Fibroblast of skin of right quadriceps (primary cell): ENCODE results near the gene POC1A.

ENCODE experiments used
- DNase-seq: peaks from one replicate; pipeline ENCODE4 v3.0.0-alpha.2; 2013

Gene POC1A

DNA sequence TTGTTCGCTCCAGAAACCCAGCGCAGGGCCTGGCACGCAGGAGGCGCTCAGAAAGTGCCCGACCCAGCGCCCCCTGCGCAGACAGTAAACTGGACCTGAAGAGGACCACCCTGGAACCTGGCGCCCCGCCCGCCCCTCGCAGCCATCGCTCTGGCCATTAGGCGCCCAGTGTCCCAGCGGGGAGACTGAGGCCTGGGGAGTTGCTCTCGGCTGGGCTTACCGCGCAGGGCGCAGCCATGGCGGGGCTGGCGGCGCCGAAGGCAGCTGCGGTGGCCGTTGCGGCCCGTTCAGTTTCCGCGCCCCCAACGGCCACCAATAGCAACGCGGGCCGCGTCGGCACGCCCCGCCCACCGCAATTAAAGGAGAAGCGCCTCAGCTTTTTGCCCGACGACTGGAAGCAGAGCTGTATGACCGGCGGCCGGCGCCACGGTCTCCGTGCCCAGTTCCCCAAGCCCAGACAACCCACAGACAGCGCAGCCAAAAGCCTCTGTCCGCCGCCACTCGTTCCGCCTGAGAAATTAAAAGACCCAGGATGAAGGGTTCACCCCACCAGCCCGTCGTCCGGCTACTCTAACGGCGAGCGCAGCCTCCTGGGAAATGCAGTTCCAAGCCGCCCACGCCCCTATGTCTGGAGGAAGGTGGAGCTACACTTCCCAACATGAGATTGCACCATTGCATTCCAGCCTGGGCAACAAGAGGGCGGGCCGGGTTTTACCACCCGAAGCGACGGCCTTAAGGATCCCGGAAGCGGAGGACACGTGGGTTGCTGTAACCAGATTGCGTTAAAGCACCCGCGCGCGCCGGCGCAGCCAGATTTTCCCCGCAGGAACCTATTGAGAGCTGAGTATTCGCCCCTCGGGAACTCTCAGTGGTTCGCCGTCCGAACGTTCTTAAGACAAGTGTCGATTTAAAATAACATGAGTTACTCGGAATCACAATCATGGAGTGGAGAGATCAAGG lies at the start of gene POC1A:
POC1A (minus strand) TSS at position 289 of the 960 bp plus-strand sequence; CDS start at position 238, 51 bp downstream.
- peak; percentile 98 for DNase-seq

DNA sequence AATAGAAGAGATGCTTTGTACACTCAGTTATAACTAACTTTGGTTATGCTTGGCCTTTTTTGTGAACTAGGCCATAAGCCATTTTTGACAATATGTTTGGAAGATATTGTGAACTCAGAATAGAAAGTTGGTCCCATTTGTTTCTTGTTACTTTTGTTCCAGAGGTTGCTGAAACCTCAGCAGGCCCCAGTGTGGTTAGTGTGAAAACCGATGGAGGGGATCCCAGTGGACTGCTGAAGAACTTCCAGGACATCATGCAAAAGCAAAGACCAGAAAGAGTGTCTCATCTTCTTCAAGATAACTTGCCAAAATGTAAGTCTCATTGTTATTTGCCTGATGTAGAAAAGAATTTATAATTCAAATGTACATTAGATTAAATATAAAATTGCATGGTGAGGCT lies 49.5 kb upstream of the POC1A start:
- DNase-seq, result no peak

DNA sequence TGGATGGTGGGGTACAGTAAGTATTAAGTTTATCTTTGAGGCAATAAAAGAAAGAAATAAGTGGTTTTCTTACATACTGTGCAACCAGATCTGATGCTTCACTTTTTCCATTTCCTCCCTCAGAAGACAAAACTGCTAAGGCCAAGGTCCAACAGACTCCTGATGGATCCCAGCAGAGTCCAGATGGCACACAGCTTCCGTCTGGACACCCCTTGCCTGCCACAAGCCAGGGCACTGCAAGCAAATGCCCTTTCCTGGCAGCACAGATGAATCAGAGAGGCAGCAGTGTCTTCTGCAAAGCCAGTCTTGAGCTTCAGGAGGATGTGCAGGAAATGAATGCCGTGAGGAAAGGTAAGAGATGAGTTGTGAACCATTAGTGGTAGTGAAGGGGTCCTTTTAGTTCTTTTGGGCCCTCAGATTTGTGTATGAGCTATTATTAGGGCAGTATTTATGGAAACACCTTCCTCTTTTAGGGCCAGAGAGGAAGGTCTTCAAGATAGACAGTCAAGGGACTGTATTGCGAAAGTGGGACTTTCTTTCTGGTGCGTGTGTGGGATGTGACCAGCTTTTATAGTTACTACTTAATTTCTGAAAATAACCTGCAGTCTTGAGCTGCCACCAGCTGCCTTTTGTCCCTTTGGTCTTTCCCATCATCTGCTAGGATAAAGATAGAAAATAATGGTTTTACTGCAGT lies 48.3 kb upstream of the POC1A start:
- DNase-seq, result no peak

DNA sequence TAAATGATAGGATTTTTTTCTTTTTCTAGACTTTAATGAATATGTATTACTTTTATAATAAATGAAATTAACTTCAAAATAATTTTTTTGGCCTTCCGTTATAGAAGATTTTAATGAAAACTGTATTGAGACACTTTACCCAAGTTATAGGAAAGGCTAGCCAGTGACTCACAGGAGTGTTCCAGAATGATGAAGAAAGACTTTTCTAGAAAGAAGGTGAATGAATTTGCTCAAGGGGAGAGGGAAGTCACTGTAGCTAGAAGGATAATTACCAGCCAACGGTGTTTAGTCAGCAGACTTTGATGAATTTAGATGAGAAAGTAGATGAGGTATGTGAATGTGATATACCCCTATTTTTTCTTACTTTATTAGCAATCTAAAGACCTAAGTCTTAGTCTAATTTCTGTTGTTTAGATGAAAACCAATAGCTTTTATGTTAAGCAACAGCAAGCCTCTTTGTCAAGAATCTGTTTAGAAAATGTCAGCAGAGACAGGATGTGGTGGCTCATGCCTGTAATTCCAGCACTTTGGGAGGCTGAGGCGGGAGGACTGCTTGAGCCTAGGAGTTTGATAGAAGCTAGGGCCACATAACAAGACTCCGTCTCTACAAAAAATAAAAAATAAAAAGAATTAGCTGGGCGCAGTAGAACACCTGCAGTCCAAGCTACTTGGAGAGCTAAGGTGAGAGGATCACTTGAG lies 46.9 kb upstream of the POC1A start:
- no peak for DNase-seq

DNA sequence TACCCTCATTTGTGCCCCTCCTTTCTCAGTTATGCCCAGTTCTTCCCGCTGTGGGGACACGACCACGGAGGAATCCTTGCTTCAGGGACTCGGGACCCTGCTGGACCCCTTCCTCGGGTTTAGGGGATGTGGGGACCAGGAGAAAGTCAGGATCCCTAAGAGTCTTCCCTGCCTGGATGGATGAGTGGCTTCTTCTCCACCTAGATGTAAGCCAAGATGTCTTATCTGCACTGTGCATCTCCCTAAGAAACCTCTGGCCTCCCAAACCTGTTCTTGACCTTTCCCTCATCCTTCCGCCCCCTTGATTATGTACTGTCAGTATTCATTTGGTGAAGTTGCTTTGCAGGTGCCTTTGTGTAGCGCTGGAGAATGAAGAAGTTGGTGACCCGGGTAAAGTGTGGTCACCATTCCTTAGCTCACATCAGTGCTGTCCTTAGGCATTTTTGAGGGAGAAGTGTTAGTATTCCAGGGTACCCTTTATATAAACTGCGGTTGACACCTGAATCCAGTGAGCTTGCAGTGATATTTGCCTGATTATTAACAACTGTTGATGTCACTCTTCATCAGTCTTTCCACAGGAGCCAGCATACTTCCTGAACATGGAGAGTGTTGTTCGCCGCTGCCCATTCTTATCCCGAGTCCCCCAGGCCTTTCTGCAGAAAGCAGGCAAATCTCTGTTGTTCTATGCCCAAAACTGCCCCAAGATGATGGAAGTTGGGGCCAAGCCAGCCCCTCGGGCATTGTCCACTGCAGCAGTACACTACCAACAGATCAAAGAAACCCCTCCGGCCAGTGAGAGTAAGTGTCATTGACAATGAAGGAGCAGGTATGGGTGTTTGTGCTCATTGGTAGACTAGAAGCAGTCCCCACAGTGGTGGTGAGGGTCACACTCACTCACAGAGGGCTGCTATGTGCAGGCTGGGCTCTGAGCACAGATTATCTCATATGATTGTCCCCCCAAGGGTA lies 44.7 kb upstream of the POC1A start:
- DNase-seq, result no peak

DNA sequence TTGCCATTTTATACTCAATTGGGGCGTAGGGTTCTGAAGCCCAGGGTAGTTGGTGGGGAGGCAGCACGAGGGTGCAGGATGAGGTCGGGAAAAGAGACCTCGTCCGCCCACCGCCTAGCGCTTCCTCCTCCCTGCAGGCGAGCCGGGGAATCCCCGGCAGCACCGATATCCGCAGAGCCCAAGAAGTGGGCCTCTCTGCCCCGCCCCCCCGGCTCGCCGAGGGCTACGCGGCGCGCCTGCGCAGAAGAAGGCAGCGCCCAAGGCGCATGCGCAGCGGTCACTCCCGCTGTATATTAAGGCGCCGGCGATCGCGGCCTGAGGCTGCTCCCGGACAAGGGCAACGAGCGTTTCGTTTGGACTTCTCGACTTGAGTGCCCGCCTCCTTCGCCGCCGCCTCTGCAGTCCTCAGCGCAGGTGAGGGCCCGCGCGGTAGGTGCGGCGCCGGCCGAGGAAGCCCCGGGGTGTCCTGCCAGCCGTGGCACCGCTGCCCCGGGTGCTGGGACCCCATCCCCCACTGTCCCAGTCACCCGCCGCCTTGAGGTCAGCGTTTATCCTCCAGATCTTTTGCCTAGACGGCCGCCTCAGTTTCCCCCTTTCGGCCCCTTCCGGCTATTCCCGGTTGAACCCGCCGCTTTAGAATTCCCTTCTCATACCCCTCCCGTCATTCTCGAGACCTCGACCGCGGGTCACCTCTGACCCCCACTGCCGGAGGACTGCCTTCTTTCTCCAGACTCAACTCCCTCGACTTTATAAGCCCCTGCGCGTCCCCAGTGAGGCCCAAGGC lies 43.8 kb upstream of the POC1A start, which contains the start of gene ALAS1:
ALAS1 (plus strand) TSS at position 319 of the 784 bp plus-strand sequence. CDS start 1,082 bp downstream, outside the sequence.
- peak; percentile 87 for DNase-seq

DNA sequence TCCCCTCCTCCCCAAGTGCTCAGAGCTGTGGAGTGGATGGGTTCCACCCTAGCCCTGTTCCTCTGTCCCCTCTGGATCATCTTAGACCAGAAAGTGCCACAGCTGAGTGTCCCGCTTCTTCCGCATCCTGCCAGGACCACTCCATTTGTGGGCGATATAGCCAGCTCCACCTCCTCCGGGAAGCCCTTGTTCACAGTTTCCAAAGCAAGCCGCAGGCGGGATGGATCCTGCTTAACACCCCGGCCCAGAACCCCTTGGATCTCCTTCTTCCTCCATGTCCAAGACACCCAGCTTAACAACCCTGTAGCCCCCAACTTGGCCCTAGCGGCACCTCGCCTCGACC lies 43.2 kb upstream of the POC1A start:
- DNase-seq, result no peak

DNA sequence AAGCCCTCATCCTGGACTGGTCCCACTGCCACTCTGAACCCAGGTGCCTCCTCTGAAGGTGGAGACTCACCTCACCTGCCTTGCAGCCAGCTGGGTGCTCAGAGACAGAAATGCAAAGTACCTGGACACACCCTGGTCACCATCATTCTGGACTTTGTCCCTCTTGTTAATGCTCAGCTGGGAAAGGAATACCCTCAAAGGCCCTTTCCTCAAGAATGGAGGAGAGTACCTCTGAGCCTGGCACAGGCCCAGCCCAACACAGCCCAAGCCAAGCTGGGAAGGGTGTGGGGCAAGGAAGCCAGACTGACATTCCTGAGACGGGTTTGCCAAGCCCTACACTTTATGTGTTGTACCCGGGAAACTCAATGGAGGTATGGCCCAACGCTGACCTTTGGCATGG lies 42.8 kb upstream of the POC1A start:
- no peak for DNase-seq

DNA sequence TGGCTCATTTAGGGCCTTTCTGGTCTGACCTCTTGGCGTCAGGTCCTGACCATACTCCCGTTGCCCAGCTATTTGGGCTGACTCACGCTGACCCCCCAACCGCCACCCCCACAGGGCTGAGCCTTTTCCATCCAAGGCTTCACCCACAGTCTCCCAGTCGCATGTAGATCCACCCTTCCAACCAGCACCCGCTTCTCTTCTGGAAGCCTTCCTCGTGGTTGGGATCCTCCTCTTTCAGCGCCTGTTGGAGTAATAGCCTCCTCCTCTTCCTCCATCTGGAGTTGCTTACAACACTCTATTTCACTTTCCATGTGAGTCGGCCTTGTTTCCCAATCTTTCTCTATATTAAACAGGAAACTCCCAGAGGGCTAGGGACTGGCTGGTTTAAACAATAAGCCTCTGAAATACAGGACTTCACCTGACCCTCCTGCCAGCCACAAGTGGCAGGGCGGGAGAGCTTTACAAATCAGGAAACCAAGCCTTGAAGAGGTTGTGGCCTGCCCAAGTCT lies 41.7 kb upstream of the POC1A start:
- DNase-seq, result peak; percentile 30

DNA sequence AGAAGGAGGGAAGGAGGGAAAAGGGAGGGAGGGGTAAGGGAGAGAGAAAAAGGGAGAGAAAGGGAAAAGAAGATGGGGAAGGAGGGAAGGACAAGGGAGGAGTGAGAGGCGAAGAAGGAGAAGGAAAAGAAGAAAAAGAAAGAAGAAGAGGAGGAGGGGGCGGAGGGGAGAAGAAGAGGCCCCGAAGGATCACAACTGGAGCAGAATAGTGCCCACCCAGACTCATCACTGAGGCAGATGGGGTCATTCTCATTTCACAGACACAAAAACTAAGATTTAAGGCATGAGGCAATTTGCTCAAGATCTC lies 41.0 kb upstream of the POC1A start:
- DNase-seq, result no peak

DNA sequence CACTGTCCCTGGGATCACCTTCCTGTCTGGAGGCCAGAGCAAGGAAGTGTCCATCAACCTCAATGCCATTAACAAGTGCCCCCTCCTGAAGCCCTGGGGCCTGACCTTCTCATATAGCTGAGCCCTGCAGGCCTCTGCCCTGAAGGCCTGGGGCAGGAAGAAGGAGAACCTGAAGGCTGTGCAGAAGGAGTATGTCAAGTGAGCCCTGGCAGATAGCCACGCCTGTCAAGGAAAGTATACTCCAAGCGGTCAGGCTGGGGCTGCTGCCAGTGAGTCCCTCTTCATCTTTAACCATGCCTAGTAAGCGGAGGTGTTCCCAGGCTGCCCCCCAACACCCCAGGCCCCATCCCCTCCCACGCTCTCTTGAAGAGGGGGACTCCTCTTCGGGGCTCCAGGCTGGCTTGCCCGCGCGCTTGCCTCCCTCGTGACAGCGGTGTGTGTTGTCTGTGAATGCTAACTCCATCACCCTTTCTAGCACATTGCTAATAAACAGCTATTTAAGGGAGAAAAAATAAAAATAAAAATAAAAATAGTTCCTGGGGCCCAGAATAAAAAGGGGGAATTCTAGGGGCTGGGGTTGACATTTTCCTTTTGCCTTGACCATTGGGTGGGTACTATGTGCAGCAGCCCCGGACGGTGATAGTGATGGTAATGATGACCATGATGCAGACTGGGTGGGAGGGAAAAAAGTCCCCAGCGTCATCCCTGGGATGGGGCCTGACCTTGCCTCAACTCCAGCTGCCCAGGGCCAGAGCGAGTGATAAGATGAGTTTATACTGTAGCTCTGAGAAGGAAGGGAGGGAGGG lies 40.5 kb upstream of the POC1A start:
- no peak for DNase-seq

DNA sequence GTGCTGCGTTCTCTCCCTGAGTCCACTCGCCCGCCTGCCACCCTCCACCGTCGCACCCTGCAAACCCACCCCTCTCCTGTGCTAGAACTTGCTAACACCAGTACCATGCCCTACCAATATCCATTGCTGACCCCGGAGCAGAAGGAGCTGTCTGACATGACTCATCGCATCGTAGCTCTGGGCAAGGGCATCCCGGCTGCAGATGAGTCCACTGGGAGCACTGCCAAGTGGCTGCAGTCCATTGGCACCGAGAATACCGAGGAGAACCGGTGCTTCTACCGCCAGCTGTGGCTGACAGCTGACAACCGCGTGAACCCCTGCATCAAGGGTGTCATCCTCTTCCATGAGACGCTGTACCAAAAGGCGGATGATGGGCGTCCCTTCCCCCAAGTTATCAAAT lies 38.8 kb upstream of the POC1A start:
- DNase-seq, result no peak

DNA sequence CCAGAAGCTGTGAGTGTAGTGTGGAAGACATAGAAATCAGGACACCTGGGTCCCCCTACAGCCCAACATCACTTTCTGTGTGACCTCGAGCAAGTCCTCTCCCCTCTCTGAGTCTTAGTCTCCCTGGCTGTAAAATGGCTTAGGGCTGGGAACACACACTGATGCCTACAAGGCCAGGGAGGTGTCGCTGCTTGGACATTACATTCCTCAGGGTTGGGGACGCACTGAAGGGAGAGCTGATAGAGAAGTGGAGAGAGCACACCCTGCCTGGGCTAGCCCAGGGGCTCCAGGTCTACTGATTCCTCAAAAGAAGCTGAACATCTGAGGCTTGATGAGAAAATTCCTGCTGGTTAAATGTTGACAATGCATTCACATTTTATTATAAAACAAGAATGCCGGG lies 37.4 kb upstream of the POC1A start:
- no peak for DNase-seq

DNA sequence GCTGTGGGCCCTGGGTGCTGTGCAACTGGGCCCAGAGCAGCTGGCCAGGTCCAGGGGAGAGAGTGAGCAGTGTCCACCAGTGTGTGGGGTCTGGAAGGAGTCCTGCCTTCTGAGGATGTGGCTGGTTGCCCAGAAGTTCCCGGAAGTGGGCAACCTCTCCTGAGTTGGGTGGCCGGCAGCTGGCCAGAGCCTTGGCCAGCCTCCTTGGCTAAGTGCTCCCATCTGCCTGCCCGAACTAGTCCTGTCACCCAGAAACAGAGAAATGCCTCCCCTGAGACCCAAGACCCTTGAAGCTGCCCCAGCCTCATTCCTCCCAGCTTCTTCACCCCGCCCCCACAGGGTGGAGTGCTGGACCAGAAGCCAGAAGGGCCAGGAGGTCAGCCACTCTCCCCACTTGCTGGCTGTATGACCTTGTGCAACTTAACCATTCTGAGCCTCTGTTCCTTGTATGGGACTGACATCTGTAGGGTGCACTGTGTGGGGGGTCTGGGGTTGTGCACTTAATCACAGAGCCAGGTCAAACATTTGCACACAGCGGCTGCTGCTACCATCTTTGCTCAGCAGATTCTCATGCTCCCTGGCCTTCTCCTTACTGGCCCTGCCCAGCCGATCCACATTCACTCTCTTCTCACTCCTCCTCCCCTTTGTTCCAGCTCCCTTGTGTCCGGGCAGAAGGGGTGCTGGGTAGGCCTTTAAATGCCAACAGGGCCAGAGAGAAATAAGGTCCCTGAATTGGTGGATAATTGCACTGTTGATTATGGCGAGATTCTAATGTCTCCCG lies 36.3 kb upstream of the POC1A start:
- DNase-seq, result peak; percentile 13

DNA sequence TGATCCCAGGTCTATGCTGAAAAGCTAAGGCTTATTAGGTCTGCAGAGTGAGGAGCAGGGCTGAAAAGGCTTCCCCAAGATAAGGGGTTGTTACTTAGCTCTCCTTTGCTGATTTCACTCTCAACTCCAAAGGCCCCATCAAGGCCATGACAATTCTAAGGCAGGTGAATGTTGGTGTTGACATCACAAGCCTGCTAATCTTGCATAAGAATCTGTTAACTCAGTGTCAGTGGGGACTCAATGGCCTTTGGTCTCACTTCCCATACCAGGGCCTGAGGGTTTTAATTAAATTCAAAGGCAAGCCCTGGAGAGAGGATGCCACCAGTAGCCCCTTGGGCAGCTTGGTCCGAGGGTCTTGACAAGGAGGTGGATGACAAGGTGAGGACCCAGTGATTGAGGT lies 34.3 kb upstream of the POC1A start:
- DNase-seq, result no peak

DNA sequence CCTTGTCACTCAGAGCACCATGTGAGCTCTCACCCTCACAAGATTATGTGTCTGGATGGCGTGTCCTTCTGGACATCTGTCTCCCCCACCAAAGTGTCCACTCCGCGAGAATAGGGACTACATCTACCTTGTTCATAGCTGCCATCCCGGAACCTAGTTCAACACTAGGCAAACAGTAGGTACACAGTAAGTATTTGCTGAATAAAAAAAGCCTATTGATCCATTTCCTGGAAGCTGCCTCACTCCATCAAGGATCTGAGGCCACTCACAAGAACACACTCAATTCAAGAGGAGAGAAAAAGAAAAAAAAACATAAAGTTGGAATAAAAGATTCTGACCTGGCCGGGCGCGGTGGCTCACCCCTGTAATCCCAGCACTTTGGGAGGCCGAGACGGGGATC lies 32.5 kb upstream of the POC1A start:
- no peak for DNase-seq

DNA sequence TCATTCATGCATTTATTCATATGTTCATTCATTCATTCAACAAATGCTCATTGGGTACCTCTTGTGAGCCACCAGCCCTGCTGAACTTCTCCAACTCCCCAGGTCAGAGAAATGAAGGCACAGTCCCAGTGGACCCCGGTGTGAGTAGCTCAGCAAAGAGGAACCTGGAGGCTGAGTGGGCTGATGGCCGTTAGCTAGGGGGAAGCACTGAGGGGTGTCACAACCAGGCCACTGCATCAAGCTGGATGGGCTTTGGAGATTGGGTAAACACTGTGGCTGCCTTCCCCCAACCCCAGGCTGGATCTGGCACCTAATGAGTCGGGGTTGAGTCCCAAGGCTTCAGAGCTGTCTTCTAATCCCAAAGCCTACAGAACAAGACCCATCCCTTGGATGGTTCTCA lies 31.6 kb upstream of the POC1A start:
- DNase-seq, result no peak

DNA sequence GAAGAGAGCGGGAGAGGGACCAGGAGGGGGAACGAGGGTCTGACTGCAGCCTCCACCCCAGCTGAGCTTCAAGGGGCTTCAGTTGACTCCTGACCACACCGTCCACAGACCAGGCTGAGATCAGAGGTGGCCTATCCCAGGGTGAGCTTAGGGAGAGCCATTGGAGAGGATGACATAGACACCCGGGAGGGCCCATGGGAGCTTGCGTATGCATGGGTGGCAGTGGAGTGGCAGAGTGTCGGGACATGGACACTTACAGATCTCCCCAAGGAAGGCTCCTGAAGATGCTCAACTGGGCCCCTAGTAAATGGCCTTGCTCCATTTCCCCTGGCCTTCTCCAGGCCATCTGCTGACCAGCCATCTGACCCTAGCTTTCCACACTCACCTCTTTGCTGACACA lies 31.1 kb upstream of the POC1A start:
- DNase-seq, result no peak

DNA sequence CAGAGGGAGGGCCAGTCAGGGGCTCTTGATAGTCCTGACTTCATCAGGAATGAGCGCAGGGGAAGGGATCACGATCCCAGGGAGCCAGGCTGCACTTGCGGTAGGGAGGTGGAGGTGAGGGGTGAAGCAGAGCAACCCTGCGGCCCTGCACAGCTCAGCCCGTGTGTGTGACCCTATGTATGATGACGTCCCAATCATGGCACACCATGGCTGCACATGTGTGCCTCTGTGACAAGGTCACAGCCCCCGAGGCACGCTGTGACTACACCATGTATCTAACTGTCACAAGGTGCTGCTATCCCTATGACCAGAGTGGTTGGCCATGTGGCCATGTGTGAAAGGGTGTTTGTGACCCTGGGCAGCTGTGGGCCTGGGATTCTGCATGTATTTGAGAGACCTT lies 30.5 kb upstream of the POC1A start:
- no peak for DNase-seq
